OCI-LY7 (cell line): Measurements from ENCODE around the gene PAXIP1. TPM values are rescaled to one million over a fixed set of nuclear protein-coding genes. Genes with fewer than 3 reads are reported as not detected.

Experiments
- BruUV-seq: library from RNA; stranded (reverse); fragments of 400-500 nt; replicated peaks from 2 replicates; lab custom pipeline; 2021; lab: Mats Ljungman, UMichigan
- CTCF ChIA-PET: fragments of 300-600 bp; sonication (Branson Sonifier 250); formaldehyde crosslinking; loops from one replicate; lab custom pipeline; 2022; ENCODE audit warnings: antibody characterized with exemption; ENCODE audit not compliant: unreplicated experiment; lab: Charles Lee
- POLR2A ChIA-PET: fragments of 300-600 bp; sonication (Branson Sonifier 250); formaldehyde crosslinking; loops from one replicate; lab custom pipeline; 2022; ENCODE audit warnings: antibody characterized with exemption; lab: Charles Lee
- DNase-seq: peaks from one replicate; pipeline ENCODE4 v3.0.0-alpha.2; 2015; ENCODE audit warnings: low spot score
- H2AFZ ChIP-seq: fragments of 200-600 bp; sonication (generic), shearing (Covaris generic); 2 replicates; pipeline ENCODE4 v1.6.1; 2014; ENCODE audit warnings: mild to moderate bottlenecking, antibody characterized with exemption, low read length, moderate library complexity
- H3K27ac ChIP-seq: fragments of 200-600 bp; sonication (generic); 2 replicates; pipeline ENCODE4 v1.5.1; 2014; ENCODE audit warnings: mixed run types, low read depth, mild to moderate bottlenecking, moderate library complexity, low read length, inconsistent platforms; ENCODE audit not compliant: poor library complexity, severe bottlenecking
- H3K36me3 ChIP-seq: fragments of 200-600 bp; sonication (generic); 2 replicates; pipeline ENCODE4 v1.6.1; 2014; ENCODE audit warnings: mild to moderate bottlenecking, antibody characterized with exemption, low read length, moderate library complexity, mixed read lengths; ENCODE audit not compliant: insufficient read depth
- H3K4me1 ChIP-seq: fragments of 200-600 bp; sonication (generic); 2 replicates; pipeline ENCODE4 v1.5.1; 2014; ENCODE audit warnings: mild to moderate bottlenecking, low read length; ENCODE audit not compliant: insufficient read depth, poor library complexity, severe bottlenecking
- H3K4me2 ChIP-seq: fragments of 200-600 bp; sonication (generic); 2 replicates; pipeline ENCODE4 v1.6.1; 2014; ENCODE audit warnings: mild to moderate bottlenecking, low read length
- H3K4me3 ChIP-seq: fragments of 200-600 bp; sonication (generic); 2 replicates; pipeline ENCODE4 v1.5.1; 2014; ENCODE audit warnings: mild to moderate bottlenecking, low read depth, low read length; ENCODE audit not compliant: poor library complexity, severe bottlenecking
- H3K79me2 ChIP-seq: fragments of 200-600 bp; sonication (generic); 2 replicates; pipeline ENCODE4 v1.6.1; 2016; ENCODE audit warnings: low read depth, mild to moderate bottlenecking, low read length, moderate library complexity, mixed read lengths; ENCODE audit not compliant: insufficient read depth
- H3K9me2 ChIP-seq: fragments of 200-600 bp; sonication (generic); 2 replicates; pipeline ENCODE4 v1.6.1; 2016; ENCODE audit warnings: mild to moderate bottlenecking, low read length, mixed read lengths; ENCODE audit not compliant: insufficient read depth
- H3K9me3 ChIP-seq: fragments of 200-600 bp; sonication (generic); 2 replicates; pipeline ENCODE4 v1.6.1; 2014; ENCODE audit warnings: mild to moderate bottlenecking, mixed run types, low read length, mixed read lengths
- H4K20me1 ChIP-seq: fragments of 200-600 bp; sonication (generic); 2 replicates; pipeline ENCODE4 v1.6.1; 2014; ENCODE audit warnings: mild to moderate bottlenecking, antibody characterized with exemption, low read length, moderate library complexity, mixed read lengths; ENCODE audit not compliant: insufficient read depth
- EZH2phosphoT487 ChIP-seq: fragments of 200-600 bp; sonication (generic); IDR thresholded peaks from 2 replicates; pipeline ENCODE4 v1.6.1; 2018; ENCODE audit warnings: low read depth, borderline replicate concordance, mild to moderate bottlenecking, mixed run types, antibody characterized with exemption, low read length, moderate library complexity, mixed read lengths
- intact Hi-C: fragments of 100-400 bp; cut with micrococcal nuclease; formaldehyde crosslinking; loops from one replicate; pipeline ENCODE4 v1.10.0; 2022; ENCODE audit not compliant: unreplicated experiment
- total RNA-seq, 2 experiments: library from RNA; depleted of rRNA in 1 of 2; stranded (reverse); fragments of >200 nt in 1 of 2; shearing (Covaris generic) in 1 of 2; gene quantifications; 2 replicates each; pipeline ENCODE4 v1.2.3, GENCODE V29; 2014 to 2022
- TF ChIP-seq, protein P1 (sequence below): fragments of 200-600 bp; sonication (generic); conservative IDR thresholded peaks from 2 replicates; pipeline ENCODE4 v1.5.1; 2014; ENCODE audit warnings: mild to moderate bottlenecking, antibody characterized with exemption, low read length, moderate library complexity, mixed read lengths

Gene PAXIP1
- total RNA-seq, 2 experiments from 2014 or later = 27.4 to 33.0 TPM

DNA sequence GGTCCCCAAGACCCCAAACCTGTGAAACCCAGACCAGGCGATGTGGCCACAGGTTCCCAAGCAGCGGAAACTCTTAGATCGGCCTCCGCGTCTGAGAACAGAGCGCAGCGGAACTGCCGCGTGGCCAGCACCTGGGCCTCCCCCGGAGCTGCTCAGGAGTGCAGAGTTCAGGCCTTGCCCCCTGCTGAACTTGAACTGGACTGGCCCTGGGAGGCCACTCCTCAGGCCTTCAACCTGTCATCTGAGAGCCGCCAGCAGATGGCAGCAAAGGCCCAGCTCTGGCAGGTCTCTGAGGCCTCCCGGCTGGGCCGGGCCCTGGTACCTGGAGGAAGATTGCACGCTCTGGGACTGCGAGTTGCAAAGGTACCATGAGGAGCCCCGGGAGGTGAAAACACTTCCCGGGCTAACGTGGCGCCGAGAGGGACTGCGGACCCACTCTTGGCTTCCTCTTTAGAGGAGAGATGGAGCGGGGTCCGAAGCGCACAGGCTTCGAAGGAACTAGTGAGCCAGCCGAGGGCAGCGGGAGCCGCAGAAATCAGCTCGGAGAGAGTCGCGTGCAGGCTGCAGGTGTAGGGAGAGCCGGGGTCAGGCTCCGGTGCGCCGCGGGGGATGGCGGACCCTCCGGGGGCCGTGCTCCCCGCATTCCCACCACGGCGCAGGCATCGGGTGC, 89.2 kb downstream of the PAXIP1 start:
- Histone ChIP-seq H3K79me2 (no peaks in the 10 kb centered on the region), H3K9me2 (no peaks in the 10 kb centered on the region), H3K4me1 (no peaks in the 10 kb centered on the region), H2AFZ (no peak overlapping the region), H4K20me1 (no peaks in the 10 kb centered on the region), H3K36me3 (no peaks in the 10 kb centered on the region), H3K4me2 (no peak overlapping the region), H3K27ac (no peak overlapping the region), H3K4me3 (no peak overlapping the region), H3K9me3 (no peaks in the 10 kb centered on the region)
- intact Hi-C loops = loop anchor here (1.0 kb wide), 2 partner anchors 81 to 432 kb away; no protein-coding TSS in a partner anchor
- ChIA-PET CTCF (interaction anchor here (0.6 kb wide), 1 partner anchor 66 kb away, joined by 5 read pairs; no protein-coding TSS in a partner anchor), POLR2A (no interaction called here)
- no TSS peak for BruUV-seq
- DNase-seq = peak; percentile 67
- no peak for TF ChIP-seq EZH2phosphoT487
- TF ChIP-seq, protein P1, sequence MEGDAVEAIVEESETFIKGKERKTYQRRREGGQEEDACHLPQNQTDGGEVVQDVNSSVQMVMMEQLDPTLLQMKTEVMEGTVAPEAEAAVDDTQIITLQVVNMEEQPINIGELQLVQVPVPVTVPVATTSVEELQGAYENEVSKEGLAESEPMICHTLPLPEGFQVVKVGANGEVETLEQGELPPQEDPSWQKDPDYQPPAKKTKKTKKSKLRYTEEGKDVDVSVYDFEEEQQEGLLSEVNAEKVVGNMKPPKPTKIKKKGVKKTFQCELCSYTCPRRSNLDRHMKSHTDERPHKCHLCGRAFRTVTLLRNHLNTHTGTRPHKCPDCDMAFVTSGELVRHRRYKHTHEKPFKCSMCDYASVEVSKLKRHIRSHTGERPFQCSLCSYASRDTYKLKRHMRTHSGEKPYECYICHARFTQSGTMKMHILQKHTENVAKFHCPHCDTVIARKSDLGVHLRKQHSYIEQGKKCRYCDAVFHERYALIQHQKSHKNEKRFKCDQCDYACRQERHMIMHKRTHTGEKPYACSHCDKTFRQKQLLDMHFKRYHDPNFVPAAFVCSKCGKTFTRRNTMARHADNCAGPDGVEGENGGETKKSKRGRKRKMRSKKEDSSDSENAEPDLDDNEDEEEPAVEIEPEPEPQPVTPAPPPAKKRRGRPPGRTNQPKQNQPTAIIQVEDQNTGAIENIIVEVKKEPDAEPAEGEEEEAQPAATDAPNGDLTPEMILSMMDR = peak; percentile 85

DNA sequence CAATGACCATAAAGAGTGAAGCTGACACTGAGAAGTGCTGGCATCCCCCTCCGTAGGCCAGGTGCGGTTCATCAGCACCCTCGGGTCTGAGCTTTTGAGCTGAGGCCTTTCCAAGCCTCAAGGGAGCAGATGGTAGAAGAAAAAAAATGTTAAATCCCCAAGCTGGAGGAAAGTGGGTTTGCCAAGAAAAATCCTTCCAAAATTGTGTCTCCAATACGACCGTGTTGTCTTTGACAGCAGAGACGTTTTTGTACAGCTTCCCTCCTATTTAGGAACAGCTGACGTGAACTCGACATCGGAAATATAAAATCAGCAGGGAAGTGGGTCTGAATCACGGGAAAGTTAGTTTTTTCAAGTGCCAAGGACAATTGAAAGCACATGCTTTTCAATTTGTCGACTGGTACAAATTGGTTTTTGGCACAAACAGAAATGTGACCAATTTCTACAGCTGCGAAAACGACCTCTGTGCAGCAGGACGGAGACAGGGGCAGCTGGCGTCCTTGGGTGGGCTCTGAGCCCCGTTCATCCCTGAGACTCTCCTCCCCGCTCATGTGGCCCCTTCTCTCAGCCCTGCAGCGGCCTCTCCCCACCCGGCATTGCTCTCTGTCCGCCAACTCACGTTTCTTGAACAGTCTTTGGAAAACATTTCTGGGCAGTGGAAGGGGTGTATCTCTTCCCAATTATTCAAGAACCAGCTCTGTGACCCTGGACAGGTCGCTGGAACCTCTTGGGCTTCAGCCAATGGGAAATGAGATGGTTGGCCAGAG, 89.9 kb downstream of the PAXIP1 start:
- ChIA-PET POLR2A (interaction anchor here (0.9 kb wide), 1 partner anchor 78 kb away, joined by 3 read pairs; no protein-coding TSS in a partner anchor), CTCF (interaction anchor here (0.6 kb wide), 1 partner anchor 65 kb away, joined by 5 read pairs; no protein-coding TSS in a partner anchor)
- Histone ChIP-seq H3K9me2 (no peaks in the 10 kb centered on the region), H3K27ac (no peak overlapping the region), H3K79me2 (no peaks in the 10 kb centered on the region), H3K36me3 (no peaks in the 10 kb centered on the region), H3K4me3 (no peak overlapping the region), H2AFZ (no peak overlapping the region), H3K9me3 (no peaks in the 10 kb centered on the region), H3K4me1 (no peaks in the 10 kb centered on the region), H4K20me1 (no peaks in the 10 kb centered on the region), H3K4me2 (no peak overlapping the region)
- TF ChIP-seq, protein P1 = no peak
- no peak for TF ChIP-seq EZH2phosphoT487
- BruUV-seq = no TSS peak
- intact Hi-C loops = loop anchor here (1.0 kb wide), 2 partner anchors 81 to 432 kb away; no protein-coding TSS in a partner anchor
- no peak for DNase-seq
